Renal cortical epithelial cell (primary cell): ENCODE data around the gene CDKN3. TPM values are rescaled to one million over a fixed set of nuclear protein-coding genes. Genes with fewer than 3 reads are reported as not detected.
"Not testable (repeated sequence)": the region's sequence is repeated elsewhere in the genome, so short reads cannot be mapped to it uniquely, and the experiment has no call there.

Experiments used
- DNase-seq: peaks from one replicate; pipeline ENCODE4 v3.0.0-alpha.2; 2011; ENCODE audit warnings: low read depth
- total RNA-seq: library from RNA; depleted of rRNA; stranded (reverse); fragments of >200 nt; gene quantifications from 2 replicates; pipeline ENCODE4 v1.2.3, GENCODE V29; 2014

The CDKN3 gene
- total RNA-seq, 1 donor from 2014 or later, result 3.5 TPM

- no peak for DNase-seq
Observed at GRCh38 chr14:54455363-54455762, 58.6 kb downstream of the CDKN3 start.

GRCh38 chr14:54456820-54457608, 60.2 kb downstream of the CDKN3 start:
- DNase-seq, result not testable (repeated sequence)

GRCh38 chr14:54457609-54457996, 60.8 kb downstream of the CDKN3 start:
- no peak for DNase-seq

- not testable (repeated sequence) for DNase-seq
Observed at GRCh38 chr14:54458536-54458935, 61.7 kb downstream of the CDKN3 start.

GRCh38 chr14:54459106-54459505, 62.3 kb downstream of the CDKN3 start:
- no peak for DNase-seq

GRCh38 chr14:54462048-54462447, 65.2 kb downstream of the CDKN3 start:
- DNase-seq, result no peak

GRCh38 chr14:54465654-54466053, 68.8 kb downstream of the CDKN3 start:
- DNase-seq, result no peak

- no peak for DNase-seq
Observed at GRCh38 chr14:54467280-54467679, 70.5 kb downstream of the CDKN3 start.

Other genes starting within 250 kb of the CDKN3 start
- gene CNIH1, start 44.4 kb downstream of the CDKN3 start, total RNA-seq, result 171 and 203 TPM in 2 replicates
- 113 and 175 TPM in 2 replicates for gene GMFB, start 92.0 kb downstream of the CDKN3 start, total RNA-seq
- gene CGRRF1, start 112.9 kb downstream of the CDKN3 start, total RNA-seq, result 16.7 and 23.1 TPM in 2 replicates
- gene SAMD4A, start 170.1 kb downstream of the CDKN3 start, total RNA-seq, result 49.5 and 81.5 TPM in 2 replicates